GM19397 (cell line): ENCODE measurements around the gene COL16A1.

Experiments
- ATAC-seq: cut with Tn5 transposase; IDR thresholded peaks from one replicate; pipeline ENCODE4 v1.9.1; 2021; ENCODE audit warnings: mild to moderate bottlenecking, moderate library complexity; ENCODE audit not compliant: unreplicated experiment

The COL16A1 gene

DNA sequence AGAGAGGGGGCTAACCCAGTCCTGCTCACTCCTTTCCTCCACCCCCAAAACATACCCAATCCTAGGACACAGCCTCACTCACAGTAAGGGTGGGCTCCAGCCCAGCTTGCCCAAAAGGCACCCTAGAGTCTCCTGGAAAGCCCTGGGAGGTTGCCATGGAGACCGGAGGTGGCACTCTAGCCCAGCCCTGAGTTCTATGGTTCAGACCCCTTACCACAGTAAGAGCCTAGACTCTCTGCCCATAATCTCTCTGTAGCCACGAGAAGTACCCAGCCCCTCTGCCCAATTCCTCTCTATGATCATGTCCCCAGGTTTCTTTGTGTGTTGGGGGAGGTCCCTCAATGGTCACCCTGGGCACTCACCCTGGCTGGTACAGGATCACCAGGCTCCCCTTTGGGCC is 14.4 kb downstream of the COL16A1 start:
- no peak for ATAC-seq

DNA sequence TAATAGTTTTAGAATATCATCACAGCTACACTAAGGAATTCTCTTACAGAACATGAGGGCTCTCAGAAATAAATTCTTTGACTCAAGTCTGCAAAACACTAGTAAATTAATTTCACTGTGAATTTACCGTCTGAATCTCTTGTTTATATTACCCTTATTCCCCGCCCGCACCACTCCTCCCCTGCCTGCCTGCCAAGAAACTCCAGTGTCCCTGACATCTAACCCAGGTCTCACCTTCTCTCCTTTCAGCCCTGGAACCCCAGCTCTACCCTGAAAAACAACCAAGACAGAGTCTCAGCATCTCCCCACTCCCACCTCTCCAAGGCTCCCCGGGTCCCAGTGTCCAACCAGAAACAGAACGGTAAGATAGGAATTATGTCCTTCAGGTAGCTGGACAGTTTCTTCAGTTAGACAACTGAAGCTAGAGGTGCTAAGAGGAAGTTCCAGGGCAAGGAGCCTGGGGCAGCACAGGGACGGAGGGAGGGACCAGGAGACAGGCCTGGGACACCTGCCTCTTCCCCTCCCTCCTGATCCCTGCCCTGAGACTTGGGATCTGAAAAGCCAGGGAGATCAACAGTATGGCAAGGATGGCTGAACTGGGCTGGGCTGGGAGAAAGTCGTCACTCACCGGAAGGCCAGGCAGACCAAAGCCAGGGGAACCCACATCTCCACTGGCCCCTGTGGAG is 15.4 kb downstream of the COL16A1 start:
- ATAC-seq = no peak

DNA sequence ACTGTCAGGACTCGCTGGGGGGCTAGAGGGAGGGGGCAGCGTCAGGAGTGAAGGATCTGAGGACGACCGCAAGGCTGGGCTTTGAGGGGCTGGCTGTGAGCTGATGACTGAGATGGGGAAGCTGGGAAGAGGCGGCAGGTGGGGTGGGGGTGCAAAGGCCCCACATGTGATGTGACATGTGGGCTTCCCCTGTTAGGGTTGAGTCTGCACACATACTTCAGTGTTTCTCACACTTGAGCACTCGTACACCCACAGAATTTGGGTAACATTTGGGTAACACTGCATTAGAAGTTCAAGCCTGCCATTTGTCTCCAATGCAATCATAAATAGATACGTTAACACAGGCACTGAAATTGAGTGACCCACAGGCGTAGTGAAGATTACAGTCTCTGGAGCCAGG is 16.2 kb downstream of the COL16A1 start:
- no peak for ATAC-seq

DNA sequence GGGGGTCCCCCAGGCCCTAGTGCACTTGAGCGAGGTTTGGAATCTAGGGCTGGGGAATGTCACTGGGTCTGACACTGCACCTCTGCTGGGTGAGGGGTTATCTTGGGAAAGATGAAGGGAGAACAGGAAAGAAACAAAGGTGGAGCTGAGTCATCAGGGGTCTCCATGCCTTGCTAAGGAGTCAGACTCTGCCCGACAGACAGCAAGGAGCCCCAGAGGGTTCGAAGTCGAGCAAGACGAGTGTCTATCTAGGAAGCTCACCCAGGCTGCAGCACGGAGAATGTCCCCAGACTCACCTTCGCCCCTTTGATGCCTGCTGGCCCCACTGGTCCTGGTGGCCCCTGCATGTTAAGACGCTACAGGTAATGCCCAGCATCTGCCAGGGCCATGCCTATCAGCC is 18.0 kb downstream of the COL16A1 start:
- no peak for ATAC-seq

DNA sequence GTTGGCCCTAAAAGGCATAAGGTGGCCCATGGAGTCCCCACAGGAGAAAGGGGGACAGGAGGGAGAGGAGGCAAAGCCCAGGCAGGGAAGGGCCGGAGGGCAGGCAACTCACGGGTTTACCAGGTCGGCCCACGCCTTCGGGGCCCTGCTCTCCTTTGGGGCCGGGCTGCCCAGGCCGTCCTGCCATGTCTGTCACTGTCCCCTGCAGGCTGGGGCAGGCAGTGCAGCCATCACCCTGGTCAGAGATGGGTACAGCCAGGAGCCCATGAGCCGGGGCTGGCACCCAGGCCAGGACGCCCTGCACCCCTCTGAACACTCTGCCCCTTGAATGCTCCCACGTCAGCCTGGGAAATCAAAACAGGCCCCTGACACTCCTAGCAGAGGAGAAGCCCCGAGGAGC is 19.8 kb downstream of the COL16A1 start:
- no peak for ATAC-seq

DNA sequence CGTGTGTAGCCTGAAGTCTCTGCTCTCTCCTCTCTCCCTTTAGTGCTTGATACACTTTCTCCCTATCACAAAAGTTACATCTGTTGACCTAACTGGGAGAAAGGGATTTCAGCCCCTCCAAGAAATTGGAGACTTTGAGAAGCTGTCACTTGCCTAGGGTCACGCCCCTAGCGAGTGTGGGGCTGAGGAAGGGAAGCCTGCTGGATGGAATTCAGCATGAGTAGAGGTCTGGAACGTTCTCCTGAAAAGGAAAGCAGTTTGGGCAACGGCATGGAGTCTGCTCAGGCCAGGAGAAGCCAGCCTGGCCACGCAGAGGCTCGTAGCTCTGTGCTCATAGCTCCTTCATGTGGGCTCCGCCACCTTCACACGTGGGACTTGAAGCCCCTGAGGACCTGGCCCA is 22.4 kb downstream of the COL16A1 start:
- no peak for ATAC-seq

DNA sequence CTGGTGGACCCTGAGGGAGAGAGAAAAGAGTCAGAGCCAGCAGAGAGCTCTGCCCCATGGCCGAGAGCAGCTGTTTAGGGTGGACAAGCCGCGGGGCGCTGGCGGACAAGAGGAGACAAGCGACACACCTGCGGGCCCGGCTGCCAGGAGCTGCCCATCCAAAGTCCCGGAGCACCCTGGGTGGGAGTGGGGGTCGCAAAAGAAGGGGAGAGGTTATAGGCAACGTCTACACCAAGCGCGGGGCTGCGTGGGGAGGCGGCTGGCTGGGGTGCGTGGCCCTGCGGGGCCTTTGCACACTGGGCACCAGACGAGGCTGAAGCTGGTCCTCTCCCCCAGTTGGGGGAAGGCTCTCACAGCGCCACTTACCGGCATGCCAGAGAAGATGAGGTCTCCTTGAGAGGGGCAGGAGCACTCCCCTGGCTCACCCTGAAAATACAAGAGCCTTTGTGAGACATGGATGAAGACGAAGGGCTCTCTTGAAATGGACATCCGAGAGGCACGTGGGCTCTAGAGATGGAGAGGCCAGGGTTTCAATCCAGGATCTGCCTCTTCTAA is 24.1 kb downstream of the COL16A1 start:
- no peak for ATAC-seq

DNA sequence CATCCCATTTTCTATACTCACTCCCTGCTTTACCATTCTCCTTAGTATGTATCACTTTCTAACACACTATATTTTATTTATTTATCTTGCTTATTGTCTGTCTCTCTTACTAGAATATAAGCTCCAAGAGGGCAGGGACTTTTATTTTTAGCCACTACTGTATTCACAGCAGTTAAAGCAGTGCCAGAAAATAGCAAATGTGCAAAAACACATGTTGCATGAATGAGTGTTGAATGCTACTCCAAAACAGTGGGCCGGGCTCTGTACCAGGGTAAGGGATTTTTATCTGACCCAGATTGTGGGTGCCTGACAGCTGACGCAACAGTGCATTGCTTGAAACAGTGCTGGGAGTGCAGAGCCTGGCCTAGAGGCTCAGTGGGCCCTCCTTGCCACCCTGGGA is 24.7 kb downstream of the COL16A1 start:
- ATAC-seq = no peak

DNA sequence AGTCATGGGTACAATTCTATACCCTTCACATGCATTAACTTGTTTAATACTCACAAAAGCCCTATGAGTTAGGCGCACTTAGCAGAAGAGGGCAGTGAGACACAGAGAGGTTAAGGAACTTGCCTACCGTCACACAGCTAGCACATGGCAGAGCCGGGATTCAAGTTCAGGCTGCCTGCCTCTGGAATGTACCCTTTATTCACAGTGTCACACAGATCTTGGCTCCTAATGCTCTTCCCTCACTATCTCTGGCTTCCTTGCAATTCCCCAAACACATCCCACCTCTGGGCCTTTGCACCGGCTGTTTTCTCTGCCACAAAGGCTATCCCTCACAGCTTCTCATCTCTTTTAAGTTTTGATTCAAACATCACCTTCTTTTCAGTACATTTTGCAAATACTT is 25.1 kb downstream of the COL16A1 start:
- ATAC-seq = no peak

DNA sequence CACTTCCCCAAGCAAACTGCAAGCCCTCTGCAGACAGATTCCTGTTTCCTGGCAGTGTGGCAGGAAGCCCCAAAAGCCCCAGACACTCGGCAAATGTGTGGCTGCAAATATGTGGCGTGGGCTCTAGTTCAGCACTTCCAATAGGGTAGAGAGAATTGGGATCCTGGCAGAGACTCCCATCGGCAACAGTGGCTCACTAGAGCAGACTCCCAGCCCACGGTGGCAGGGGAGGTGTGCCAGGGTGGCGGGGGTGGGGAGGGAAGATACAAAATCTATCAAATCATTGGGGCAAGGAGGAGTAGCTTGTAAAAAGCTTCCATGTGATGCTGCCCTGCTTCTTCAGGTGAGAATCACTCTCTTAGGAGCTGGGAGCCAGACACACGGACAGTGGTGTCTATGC is 25.9 kb downstream of the COL16A1 start:
- ATAC-seq = no peak

DNA sequence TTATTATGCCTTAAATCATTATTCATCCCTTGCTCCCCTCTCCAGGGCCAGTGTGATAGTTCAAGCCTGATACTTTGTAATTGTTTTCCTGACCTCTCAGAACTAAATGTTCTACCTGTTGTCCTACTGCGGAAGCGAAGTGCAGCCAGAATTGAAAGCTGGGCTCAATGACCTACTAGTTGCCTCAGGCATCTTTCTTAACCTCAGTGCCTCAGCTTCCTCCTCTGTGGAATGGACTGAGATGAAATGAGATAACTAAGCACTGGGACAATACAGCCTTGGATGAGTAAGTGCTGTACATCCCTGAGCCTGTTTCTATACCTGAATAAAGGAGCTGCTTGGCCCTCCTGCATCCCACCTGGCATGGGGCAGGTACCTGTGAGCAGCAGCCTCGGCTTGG is 26.4 kb downstream of the COL16A1 start:
- ATAC-seq = no peak

DNA sequence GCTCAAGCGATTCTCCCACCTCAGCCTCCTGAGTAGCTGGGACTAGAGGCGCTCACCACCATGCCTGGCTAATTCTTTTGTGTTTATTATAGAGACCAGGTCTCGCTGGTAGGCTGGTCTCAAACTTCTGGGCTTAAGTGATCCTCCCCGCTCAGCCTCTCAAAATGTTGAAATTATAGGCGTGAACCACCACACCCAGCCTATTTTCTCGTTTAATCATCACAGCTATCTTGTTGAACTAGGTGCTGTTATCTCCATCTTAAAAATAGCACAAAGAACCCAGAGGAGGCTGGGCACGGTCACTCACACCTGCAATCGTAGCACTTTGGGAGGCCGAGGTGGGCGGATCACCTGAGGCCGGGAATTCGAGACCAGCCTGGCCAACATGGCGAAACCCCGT is 28.1 kb downstream of the COL16A1 start:
- ATAC-seq = no peak

DNA sequence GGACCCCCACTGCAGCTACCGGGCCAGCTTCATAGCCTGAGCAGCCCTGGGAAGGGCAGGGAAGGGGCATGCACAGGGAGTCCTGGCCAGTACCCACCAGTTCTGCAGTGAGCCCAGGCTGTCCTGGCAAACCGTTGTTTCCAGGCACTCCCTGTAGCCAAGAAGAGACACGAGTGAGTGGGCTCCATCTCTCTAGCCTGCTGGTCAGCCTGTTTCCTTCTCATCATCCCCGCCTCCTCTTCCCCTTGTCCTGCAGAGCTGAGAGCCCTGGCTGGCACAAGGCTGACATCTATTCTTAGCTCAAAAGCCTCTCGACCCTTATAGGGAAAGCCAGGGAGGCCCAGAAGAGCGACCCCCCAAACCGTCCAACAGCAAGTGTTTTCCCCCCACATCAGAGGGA is 28.7 kb downstream of the COL16A1 start:
- ATAC-seq = no peak

DNA sequence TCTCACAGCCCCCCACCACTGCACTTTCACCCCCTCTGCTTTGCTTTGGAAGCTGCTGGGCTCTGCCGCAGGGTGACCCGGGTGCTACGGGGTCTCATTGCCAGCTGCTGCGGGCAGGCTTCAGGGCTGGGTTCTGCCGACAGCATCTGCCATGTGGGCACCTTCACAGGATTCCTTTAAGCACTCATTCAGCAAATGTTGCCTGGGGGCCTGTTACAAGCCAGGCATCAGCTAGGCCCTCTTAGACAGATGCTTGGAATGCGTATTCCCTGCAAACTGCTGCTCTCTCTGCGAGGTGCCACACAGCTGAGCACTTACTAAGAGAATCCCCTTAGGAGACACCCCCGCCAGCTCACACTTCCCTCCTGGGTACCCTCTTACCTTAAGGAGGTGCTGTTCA is 29.2 kb downstream of the COL16A1 start:
- ATAC-seq = no peak

DNA sequence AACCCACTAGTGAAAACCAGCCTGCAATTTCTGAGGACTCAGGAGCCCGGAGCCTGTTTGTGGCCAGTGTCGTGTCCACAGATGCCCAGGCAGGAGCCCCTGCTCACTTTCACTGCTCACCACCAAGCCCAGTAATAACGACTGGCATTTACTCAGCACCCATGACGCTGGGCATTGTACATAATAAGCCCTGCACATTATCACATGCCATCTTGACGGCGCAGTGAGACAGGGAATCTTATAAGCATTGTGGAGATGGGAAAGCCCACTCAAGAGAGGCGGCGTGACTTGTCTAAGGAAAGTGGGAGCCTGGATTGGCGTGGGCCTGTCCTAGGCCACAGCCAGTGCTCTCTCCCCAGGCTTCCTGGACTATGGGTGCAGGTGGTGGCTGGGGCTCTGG is 30.4 kb downstream of the COL16A1 start:
- ATAC-seq = no peak

DNA sequence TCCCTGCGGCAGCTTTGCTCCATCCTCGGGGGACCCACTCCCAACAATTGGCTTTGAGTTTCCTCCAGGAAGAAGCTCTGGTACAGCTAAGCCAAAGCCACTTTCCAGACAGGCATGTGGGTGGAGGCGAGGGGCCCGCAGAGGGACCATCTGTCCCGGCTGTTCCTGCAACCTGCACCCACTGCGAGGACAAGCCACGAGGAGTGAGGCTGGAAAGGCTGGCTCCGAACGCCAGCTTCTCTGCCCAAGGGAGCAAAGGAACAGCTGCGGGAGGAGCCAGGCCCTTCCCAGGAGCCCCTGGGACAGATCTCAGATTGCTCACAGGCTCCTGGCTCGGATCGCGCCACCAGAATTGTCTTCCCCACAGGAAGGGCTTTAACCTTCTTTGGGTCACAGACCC is 30.8 kb downstream of the COL16A1 start:
- ATAC-seq = no peak

DNA sequence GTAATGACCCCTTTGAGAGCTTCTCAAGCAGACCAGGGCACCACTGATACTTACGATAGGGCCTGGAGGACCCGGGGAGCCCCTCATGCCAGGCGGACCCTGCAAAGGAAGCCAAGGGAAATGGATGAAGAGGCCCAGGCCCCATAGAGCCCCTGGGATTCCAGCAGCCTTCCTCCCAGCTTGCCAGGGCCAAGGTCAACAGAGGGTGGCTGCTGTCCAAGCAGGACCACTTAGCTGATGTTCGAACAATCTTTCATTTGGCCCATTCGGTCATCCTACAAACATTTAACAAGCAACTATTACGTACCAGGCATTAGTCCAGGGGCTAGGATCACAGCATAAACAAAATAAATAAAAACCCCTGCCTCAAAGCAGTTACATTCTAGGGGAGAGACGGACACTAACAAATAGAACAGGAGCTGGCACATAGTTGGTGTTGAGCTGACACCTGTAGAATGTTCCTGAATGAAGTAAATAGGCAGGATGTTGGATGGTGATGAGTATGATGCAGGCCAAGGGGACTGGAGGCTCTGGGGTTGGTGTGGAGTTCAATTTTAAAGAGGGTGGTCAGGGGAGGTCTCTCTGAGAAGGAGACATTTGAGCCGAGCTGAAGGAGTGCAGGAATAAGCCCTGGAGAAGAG is 32.1 kb downstream of the COL16A1 start:
- ATAC-seq = no peak

DNA sequence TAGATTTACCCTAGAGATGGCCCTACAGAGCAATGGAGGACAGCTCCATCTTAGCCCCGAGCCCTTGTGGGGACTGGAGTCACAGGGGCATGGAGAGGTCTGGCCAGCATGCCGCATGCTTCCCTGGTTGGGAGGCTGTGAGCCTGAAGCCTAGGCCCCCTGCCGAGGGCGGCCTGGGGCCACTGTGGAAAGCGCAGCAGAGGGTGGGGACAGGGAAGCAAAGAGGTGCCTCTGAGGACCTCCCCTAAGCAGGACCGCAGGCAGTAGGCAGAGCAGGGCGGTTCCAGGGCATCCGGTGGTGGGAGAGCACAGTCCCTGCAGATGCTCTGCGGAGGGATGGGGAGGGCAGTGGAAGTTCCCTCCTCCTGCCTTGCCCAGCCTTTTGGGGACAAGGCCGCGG is 32.7 kb downstream of the COL16A1 start:
- no peak for ATAC-seq

DNA sequence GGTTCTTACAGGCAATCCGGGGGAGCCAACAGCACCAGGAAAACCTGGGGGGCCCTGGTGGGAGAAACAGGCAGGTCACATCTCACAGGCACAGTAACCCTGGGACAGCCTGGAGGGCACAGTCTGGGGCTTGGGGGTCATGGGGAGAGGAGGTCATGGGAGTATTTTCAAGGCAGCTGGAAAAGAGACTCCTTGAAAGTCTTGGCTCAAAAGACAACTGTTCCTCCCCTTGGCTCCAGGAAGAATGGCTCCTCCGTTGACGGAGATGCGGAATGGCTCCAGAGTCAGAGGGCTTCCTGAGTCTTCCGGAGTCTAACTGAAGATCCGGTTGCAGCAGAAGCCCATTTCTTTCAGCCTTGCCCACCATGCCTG is 33.2 kb downstream of the COL16A1 start:
- no peak for ATAC-seq

DNA sequence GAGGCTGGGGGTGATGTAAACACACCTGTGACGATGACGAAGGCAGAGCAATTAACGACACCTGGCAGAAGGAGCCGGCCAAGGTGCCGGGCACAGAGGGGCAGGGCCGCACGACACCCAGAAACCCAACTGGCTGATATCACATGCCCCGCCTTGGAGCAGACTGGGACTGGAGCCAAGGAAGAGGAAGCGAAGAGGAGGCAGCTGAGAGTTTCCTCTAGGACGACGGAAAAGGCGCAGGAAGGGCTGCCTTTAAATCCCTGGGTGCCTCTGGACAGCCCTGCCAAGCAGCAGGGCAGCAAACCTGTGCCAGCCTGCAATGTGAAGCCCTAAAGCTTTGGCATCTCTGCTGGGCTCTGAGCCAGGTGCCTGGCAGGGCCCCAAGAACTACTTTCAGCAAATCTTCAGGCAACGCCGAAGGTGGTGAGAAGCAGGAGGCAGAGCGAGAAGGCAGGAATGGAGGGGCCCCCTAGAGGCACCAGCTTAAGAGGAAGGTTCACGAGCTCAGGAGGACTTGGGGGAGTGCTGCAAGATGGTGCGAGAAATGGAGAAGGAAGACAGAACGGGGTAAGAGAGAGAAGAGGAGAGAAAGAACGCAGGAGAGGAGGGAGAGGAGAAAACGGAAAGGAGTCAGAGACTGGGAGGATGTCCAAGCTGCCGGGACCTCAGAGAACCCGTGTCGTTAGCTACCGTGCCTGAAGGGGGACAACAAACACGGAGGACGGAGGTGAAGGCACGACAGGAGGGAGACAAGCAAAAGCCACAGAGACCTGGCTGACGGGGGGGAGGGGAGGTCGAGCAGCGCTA is 33.8 kb downstream of the COL16A1 start:
- no peak for ATAC-seq

DNA sequence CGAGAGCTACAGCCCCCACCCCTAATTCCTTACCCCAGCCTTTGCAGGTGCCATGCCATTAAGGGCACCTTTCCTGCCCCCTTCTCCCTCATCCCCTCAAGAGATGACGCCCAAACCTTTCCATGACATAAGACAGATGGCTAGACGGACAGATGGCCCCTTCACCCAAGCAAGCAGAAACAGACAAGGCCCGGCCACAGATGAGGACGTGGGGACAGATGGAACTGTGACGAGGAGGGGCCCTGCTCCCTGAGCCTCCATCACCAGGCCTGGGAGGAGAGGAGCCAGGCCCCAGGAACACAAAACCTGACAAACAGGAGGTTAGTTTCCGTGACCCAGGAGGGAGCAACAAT is 34.4 kb downstream of the COL16A1 start:
- no peak for ATAC-seq

DNA sequence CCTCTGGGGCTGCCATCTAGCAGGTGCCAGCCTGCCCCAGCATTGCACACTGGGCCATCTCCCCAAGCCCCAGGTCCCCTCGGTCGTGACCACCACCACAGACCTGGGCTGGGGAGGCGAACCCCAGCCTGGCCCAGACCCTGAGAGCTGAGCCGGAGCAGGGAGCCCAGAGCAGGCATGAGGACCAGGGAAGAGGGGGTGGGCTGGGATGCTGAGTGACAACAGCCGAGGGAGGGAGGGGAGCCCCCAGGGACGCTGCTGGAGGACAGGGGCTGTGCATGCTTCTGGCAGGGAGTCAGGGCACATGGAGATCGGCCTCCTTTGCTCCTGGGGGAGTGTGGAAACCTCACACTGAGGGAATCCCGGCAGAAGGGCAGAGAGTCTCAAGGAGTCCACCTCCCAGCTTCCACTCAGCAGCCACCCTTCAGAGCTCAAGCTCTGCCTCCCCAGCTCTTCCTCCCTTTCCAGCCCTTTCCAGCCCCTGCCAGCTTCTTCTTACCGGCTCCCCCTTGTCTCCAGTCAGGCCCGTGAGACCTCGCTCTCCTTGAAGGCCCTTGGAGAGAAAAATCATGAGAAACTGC is 35.4 kb downstream of the COL16A1 start:
- no peak for ATAC-seq
